ENCODE measurements around the gene SH3GL2. TPM values are rescaled to one million over a fixed set of nuclear protein-coding genes. Genes with fewer than 3 reads are reported as not detected.

The SH3GL2 gene
- total and polyA plus RNA-seq, 9 of the 15 experiments (the other 6 are each of a cell fraction or from before 2014, with no cell fraction given), result not detected

DNA sequence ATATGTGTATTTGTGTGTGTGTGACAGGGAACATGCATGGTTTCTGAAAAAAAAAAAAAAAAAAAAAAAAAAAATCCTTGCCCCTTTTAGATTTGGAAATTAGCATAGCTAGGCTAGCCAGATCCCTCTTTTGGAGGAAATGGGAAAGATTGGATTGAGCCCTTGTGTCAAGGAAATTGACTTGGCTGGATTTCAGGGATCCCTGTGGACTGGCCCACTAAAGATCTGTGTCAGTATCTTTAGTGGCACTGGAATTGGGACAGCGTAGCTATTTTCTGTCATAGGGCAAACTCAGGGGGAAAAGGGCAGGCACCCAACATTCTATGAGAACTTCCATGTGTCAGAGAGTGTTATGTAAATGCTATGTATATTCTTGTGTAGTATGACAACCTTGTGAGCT, 35.4 kb downstream of the SH3GL2 start:
- H3K27ac ChIP-seq (ENCODE audit: extremely low read depth, low read depth, low read length), result no peak overlapping the region
- no peak overlapping the region for H3K9ac ChIP-seq (ENCODE audit: insufficient read depth in 1 of 2, low read depth in 2 of 2, low read length in 2 of 2)
- no peak for DNase-seq (ENCODE audit: extremely low read depth in 1 of 4, low spot score in 3 of 4)
- no peaks in the 10 kb centered on the region; the same call in 1 of the 2 replicates for H3K9me3 ChIP-seq (replicated peaks; ENCODE audit: control insufficient read depth, insufficient read depth, low read depth, low read length)
- no peak overlapping the region for H2AFZ ChIP-seq (ENCODE audit: low read depth, low read length)
- POLR2A ChIA-PET, result no interaction called here
- ATAC-seq, result no peak
- H3K79me2 ChIP-seq (ENCODE audit: control insufficient read depth, insufficient read depth, low read length), result no peaks in the 10 kb centered on the region
- no peaks in the 10 kb centered on the region for H4K20me1 ChIP-seq (replicated peaks; ENCODE audit: control insufficient read depth, insufficient read depth, low read length)
- no peak overlapping the region for H3K4me3 ChIP-seq
- intact Hi-C loops (cut with micrococcal nuclease) (no loop called here), in situ Hi-C loops (cut with MboI) (no loop called here)
- no peaks in the 10 kb centered on the region for H3K4me1 ChIP-seq (replicated peaks in 1 of 2; ENCODE audit: control insufficient read depth in 2 of 2, insufficient read depth in 2 of 2, low read length in 2 of 2)
- H3K27me3 ChIP-seq (ENCODE audit: control insufficient read depth in 2 of 2, insufficient read depth in 2 of 2, low read length in 2 of 2), result no peaks in the 10 kb centered on the region
- no peak overlapping the region for H3K4me2 ChIP-seq (ENCODE audit: insufficient read depth, low read length)
- FAIRE-seq, result no peak
- no peaks in the 10 kb centered on the region for H3K9me1 ChIP-seq (ENCODE audit: control insufficient read depth, insufficient read depth, low read length)
- H3K36me3 ChIP-seq (ENCODE audit: control insufficient read depth, insufficient read depth, low read length), result no peaks in the 10 kb centered on the region
- CTCF ChIA-PET (ENCODE audit: low intra/inter-chr PET ratio), result no interaction called here
- no TSS peak for BruUV-seq (replicated peaks)
- 0% methylated on average over 1 of the region's 1 CpG for WGBS (ENCODE audit: insufficient coverage, low coverage, missing lambda C conversion rate)
- TF ChIP-seq, protein P1, sequence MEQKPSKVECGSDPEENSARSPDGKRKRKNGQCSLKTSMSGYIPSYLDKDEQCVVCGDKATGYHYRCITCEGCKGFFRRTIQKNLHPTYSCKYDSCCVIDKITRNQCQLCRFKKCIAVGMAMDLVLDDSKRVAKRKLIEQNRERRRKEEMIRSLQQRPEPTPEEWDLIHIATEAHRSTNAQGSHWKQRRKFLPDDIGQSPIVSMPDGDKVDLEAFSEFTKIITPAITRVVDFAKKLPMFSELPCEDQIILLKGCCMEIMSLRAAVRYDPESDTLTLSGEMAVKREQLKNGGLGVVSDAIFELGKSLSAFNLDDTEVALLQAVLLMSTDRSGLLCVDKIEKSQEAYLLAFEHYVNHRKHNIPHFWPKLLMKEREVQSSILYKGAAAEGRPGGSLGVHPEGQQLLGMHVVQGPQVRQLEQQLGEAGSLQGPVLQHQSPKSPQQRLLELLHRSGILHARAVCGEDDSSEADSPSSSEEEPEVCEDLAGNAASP (IDR thresholded peaks at IDR 0.05), result no peak
- TF ChIP-seq, protein P2, sequence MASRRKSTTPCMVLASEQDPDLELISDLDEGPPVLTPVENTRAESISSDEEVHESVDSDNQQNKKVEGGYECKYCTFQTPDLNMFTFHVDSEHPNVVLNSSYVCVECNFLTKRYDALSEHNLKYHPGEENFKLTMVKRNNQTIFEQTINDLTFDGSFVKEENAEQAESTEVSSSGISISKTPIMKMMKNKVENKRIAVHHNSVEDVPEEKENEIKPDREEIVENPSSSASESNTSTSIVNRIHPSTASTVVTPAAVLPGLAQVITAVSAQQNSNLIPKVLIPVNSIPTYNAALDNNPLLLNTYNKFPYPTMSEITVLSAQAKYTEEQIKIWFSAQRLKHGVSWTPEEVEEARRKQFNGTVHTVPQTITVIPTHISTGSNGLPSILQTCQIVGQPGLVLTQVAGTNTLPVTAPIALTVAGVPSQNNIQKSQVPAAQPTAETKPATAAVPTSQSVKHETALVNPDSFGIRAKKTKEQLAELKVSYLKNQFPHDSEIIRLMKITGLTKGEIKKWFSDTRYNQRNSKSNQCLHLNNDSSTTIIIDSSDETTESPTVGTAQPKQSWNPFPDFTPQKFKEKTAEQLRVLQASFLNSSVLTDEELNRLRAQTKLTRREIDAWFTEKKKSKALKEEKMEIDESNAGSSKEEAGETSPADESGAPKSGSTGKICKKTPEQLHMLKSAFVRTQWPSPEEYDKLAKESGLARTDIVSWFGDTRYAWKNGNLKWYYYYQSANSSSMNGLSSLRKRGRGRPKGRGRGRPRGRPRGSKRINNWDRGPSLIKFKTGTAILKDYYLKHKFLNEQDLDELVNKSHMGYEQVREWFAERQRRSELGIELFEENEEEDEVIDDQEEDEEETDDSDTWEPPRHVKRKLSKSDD (conservative IDR thresholded peaks at IDR 0.05; ENCODE audit: low read length), result no peak
- TF ChIP-seq ZNF23 (CRISPR knock-in tag; IDR thresholded peaks at IDR 0.05) (no peak), MEF2A (IDR thresholded peaks at IDR 0.05; ENCODE audit: control insufficient read depth, low read depth, low read length) (no peak), ZNF766 (CRISPR knock-in tag; conservative IDR thresholded peaks at IDR 0.05) (no peak), YY1 (IDR thresholded peaks at IDR 0.05; ENCODE audit: borderline replicate concordance in 1 of 3, control insufficient read depth in 1 of 3, extremely low read depth in 1 of 3, insufficient read depth in 3 of 3, insufficient read length in 1 of 3, insufficient replicate concordance in 2 of 3, low read depth in 1 of 3, low read length in 2 of 3) (no peak), ZNF696 (CRISPR knock-in tag; conservative IDR thresholded peaks at IDR 0.05) (no peak)
- TF ChIP-seq, protein P3, sequence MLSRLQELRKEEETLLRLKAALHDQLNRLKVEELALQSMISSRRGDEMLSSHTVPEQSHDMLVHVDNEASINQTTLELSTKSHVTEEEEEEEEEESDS (CRISPR knock-in tag; IDR thresholded peaks at IDR 0.05), result no peak
- TF ChIP-seq, protein P4, sequence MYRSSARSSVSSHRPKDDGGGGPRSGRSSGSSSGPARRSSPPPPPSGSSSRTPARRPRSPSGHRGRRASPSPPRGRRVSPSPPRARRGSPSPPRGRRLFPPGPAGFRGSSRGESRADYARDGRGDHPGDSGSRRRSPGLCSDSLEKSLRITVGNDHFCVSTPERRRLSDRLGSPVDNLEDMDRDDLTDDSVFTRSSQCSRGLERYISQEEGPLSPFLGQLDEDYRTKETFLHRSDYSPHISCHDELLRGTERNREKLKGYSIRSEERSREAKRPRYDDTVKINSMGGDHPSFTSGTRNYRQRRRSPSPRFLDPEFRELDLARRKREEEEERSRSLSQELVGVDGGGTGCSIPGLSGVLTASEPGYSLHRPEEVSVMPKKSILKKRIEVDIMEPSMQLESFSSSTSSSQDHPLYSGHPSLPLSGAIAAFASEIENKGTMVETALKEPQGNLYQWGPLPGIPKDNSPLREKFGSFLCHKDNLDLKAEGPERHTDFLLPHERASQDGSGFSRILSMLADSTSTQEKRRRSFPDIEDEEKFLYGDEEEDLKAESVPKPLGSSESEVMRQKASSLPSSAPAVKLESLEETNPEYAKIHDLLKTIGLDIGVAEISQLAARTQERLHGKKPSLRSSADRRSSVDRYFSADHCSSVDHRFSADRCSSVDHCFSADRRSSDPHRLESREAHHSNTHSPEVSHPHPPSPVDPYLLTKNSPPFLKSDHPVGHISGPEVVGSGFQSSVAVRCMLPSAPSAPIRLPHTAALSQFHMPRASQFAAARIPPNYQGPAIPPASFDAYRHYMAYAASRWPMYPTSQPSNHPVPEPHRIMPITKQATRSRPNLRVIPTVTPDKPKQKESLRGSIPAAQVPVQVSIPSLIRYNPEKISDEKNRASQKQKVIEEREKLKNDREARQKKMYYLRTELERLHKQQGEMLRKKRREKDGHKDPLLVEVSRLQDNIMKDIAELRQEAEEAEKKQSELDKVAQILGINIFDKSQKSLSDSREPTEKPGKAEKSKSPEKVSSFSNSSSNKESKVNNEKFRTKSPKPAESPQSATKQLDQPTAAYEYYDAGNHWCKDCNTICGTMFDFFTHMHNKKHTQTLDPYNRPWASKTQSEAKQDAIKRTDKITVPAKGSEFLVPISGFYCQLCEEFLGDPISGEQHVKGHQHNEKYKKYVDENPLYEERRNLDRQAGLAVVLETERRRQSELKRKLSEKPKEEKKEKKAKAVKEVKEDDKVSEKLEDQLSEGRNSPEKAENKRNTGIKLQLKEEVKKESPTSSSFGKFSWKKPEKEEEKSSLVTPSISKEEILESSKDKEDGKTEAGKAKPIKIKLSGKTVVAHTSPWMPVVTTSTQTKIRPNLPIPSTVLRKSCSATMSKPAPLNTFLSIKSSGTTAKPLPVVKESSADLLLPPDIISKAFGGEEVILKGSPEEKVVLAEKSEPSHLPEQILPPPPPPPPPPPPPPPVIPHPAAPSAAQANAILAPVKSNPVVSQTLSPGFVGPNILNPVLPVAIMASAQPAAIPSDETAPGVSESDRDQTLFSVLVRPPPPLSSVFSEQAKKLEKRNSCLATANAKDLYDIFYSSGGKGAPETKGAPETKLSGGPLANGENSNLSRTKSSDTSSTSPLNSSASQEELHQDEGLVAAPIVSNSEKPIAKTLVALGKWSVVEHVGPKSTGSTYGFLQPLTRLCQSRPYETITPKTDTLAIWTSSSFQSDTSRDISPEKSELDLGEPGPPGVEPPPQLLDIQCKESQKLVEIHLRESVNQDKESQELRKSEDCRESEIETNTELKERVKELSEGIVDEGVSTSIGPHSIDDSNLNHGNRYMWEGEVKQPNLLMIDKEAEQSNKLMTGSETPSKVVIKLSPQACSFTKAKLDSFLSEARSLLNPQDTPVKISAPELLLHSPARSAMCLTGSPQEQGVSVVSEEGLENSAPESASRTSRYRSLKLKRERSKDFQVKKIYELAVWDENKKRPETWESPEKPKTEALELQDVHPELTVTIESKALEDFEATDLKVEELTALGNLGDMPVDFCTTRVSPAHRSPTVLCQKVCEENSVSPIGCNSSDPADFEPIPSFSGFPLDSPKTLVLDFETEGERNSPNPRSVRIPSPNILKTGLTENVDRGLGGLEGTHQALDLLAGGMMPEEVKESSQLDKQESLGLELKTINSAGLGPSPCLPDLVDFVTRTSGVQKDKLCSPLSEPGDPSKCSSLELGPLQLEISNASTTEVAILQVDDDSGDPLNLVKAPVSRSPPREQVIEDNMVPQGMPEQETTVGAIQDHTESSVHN (IDR thresholded peaks at IDR 0.05; ENCODE audit: borderline replicate concordance in 1 of 2, low read depth in 1 of 2), result no peak
